T1000 (cell line): ENCODE results near the gene AHNAK2.
A peak's percentile ranks its signal among the peaks of the same experiment; 100 is the strongest.

Experiments
- DNase-seq: peaks from one replicate; lab custom pipeline; 2025; ENCODE audit warnings: mixed read lengths; lab: John Stamatoyannopoulos, UW

AHNAK2 gene

DNA sequence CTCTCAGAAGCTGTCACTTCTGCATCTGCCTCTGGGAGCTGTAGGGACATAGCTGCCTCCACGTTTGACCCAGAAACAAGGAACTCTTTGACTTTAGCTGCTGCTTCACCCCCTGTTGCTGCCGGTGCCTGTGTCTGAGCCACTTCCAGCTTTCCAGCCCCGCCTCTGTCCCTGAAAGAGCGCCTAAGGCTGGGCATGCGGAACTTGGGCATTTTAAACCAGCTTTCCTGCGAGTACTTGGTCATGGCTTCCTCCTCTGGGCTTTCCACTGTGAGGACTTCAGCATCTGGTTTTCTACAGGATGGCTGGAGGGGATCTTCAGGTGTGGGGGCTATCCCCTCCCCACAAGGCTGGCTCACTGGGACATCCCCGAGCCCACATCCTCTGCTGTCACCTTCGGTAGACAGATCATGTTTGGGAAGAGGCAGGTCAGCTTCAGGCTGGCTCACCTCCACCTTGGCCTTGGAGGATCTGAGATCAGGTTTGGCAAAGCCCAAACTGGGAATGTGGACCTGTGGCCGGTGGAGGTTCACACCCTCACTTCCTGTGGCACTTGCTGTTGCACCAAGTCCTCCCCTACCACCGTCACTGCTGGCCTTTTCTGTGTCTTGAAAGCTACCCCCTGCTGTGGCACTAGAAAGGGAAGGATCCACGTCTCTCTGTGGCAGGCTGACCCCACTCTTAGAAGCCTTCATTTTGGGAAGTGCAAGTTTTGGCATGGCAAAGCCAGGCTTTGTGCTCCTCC lies 38.3 kb downstream of the AHNAK2 start:
- DNase-seq, result no peak

GRCh38 chr14:104938960-104939359 lies 39.2 kb downstream of the AHNAK2 start:
- DNase-seq, result no peak

GRCh38 chr14:104938436-104938835 lies 39.7 kb downstream of the AHNAK2 start:
- DNase-seq, result no peak

DNA sequence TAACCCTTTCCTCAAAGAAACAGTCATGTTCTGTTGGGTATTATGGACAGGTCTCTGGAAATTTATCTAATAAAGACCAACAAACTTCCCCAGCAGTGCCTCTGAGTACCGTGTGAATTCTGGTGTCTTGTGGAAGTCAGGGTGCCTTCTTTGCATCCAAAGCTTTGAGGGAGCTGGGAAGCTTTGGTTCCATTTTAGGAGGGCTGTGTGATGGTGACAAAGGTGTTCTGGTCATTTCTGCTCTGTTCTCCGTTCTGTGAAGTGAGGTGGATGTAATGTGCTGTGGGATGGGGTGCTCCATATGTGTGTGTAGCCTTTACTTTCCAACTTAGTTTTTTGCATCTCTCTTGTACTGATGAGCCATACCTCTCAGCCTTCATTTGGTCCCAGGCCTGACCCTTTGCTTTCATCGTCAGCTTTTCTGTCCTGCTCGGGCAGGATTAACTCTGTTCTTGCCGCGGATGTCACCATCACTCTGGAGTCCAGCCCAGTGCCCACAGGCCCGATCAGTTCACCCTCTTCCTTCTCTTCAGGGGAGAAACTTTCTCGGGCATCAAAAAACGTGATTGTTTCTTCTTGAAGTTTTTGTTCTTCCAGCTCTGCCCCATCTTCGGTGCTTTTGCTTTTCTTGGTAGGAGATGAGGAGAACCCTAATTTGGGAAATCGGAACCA lies 40.3 kb downstream of the AHNAK2 start:
- no peak for DNase-seq

- no peak for DNase-seq
Observed at GRCh38 chr14:104937161-104937560, 41.0 kb downstream of the AHNAK2 start.

DNA sequence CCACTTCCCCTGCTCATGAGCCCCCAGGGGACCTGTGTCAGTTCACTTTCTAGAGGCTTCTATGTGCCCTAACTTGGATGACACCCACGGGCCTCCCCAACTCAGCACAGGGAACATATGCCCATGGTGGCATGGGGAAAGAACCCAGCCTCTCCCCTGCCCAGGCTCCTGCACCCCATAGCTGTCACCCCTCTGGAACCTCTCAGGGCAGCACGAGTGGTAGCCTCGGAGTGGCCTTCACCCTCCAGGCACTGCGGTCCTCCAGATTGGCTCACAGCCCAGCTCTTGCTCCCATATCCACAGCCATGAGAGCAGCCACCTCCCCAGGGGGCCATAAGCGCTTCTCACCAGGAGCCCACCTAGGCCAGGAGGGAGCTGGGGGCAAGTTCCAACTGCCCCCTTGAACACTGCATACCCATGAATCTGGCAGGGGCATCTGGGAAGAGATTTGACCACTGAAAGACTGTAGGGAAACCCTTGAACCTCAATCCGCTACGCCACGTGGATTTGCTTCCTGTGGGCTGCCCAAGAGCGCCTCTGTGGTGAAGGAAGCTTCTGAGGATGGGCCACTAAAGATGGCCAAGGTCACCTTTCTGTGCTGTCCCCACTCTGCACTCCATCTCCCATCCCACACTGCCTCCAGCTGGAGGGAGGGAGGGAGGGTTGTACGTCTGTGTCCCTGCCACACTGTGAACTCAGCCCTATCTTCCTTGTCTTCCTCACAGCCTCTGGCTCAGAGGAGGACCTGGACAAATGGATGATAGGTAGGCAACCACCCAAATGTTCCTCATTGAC lies 41.6 kb downstream of the AHNAK2 start:
- no peak for DNase-seq

DNA sequence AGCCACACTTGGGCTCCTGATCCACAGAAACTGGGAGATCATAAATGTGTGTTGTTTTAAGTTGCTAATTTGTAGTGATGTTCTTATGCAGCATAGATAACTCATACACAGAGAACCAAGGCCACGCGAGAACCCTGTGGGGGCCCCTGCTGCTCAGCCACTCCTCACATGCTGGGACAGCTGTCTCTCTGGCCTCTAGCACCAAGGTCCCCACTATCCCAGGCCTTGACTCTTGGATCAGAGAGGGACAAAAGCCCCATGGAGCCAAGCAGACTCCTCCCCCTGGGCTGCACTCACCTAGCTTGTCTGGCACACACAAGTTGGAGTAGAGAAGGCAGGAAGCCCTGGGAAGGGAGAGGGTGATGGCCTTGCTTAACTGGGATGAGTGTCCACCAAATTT lies 42.2 kb downstream of the AHNAK2 start:
- no peak for DNase-seq

- DNase-seq, result no peak
Observed at GRCh38 chr14:104935026-104935650, 43.0 kb downstream of the AHNAK2 start.

DNA sequence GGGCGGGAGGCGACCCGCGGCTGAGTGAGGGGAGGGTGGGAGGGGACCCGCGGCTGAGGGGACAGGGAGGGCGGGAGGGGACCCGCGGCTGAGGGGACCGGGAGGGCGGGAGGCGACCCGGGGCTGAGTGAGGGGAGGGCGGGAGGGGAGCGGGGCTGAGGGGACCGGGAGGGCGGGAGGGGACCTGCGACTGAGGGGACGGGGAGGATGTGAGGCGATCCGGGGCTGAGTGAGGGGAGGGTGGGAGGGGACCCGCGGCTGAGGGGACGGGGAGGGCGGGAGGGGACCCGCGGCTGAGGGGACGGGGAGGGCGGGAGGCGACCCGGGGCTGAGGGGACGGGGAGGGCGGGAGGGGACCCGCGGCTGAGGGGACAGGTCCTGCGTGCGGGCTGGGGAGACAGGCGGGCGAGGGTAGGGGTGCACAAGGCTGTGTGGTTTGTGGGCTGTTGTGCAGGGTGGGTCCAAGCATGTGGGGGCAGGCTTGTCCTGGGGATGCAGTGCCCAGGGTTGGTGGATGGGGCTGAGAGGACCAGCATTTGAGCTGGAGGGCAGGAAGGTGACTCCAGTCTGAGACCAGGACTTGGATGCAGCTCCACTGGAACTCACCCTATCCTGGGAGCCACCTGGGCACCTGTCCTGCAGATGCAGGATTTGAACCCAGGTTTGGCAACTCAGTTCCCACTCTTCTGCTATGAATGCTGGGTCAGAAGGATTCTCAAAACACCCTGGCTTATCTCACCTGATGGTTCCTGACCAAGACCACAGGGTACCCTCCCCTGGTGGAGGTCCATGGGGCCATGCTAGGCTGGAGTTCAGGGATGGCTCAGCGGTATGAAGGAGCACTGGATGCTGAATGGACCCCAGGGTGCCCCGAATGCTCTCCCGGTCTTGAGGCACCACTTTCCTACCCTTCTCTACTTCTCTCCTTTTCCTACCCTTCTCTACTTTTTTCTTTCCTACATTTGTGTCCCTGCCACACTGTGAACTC lies 44.1 kb downstream of the AHNAK2 start:
- no peak for DNase-seq

DNA sequence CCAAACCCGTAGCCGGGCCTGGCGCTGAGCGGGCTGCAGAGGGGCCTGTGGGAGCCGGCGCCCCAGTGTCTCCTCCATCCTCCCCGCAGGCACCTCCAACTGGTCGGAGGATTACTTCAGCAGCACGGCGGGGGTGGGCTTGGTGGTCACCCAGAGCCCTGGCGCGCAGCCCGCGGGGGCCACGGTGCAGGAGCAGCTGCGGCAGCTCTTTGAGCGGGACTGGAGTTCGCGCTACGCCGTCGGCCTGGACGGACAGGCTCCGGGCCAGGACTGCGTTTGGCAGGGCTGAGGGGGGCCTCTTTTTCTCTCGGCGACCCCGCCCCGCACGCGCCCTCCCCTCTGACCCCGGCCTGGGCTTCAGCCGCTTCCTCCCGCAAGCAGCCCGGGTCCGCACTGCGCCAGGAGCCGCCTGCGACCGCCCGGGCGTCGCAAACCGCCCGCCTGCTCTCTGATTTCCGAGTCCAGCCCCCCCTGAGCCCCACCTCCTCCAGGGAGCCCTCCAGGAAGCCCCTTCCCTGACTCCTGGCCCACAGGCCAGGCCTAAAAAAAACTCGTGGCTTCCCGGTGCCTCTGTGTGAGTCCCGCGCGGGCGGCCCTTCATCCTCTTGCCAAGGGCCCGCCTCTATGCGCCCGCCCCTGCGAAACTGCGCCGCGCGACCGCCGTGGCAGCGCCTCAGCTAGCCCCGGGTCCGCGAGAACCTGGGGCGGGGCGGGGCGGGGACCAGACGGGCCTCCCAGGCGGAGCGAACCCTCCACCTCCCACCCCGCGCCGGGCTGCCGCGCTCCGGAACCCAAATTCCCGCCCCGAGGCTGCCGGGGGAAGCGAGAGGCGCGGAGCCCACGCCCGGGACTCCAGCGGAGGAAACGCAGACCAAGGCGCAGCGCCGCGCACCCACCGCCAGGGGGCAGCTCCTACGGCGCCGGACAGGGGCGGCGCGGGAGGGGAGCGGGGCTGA lies 45.2 kb downstream of the AHNAK2 start:
- DNase-seq, result peak; percentile 81

DNA sequence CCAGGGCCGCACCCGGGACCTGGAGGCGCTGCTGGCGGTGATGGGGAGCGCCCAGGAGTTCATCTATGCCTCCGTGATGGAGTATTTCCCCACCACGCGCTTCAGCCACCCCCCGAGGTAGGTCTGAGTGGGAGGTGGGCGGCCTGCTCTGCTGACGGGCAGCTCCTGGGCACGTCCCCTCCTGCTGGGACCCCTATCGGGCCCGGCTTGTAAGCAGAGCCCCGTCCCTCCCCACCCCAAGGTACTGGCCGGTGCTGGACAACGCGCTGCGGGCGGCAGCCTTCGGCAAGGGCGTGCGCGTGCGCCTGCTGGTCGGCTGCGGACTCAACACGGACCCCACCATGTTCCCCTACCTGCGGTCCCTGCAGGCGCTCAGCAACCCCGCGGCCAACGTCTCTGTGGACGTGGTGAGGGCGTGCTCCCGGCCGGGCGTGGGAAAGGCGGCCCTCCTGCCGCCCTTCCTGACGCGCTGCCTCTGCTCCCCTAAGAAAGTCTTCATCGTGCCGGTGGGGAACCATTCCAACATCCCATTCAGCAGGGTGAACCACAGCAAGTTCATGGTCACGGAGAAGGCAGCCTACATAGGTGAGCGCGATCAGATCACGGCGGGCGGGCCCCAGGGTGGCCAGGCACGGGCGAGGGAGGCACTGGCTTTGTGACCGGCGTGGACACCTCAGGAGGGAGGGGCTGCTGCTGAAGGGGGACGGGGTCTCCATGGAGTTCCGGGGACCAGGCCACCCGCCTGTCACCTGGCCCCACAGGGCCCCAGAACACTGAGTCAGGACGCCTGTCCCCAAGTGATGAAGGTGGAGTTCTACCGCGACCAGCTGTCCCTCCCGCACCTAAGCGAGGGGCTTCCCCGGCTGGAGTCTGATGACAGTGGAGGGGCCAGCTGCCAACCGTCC lies 46.2 kb downstream of the AHNAK2 start:
- DNase-seq, result no peak

GRCh38 chr14:104931304-104931770 lies 46.8 kb downstream of the AHNAK2 start:
- no peak for DNase-seq

DNA sequence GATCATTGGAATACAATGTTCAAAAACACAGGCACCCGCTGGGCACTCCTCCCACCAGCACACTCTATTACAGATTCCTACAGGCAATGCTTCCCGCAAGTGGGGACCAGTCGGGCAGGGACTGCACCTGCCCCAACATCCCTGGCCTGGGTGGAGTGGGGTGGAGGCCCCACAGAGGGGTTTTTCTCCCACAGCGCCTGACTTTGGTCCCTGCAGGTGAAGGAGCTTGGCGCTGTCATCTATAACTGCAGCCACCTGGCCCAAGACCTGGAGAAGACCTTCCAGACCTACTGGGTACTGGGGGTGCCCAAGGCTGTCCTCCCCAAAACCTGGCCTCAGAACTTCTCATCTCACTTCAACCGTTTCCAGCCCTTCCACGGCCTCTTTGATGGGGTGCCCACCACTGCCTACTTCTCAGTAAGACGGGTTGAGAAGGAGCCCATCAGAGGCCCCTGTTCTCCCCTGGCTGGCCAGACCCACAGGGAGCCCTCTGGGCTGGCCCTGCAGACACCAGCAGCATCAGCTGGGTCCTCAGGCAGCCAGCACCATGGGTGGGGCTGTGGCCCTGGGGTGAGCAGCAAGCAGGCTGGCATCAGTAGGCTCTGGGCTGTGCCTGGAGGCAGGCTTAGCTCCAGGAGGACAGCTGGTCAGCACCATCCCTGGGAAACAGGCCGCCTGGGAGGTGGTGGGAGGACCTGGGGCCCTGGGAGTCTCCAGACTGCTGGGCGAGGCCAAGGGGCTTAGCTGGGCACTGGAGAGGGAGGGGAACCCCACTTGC lies 47.5 kb downstream of the AHNAK2 start:
- DNase-seq, result no peak

DNA sequence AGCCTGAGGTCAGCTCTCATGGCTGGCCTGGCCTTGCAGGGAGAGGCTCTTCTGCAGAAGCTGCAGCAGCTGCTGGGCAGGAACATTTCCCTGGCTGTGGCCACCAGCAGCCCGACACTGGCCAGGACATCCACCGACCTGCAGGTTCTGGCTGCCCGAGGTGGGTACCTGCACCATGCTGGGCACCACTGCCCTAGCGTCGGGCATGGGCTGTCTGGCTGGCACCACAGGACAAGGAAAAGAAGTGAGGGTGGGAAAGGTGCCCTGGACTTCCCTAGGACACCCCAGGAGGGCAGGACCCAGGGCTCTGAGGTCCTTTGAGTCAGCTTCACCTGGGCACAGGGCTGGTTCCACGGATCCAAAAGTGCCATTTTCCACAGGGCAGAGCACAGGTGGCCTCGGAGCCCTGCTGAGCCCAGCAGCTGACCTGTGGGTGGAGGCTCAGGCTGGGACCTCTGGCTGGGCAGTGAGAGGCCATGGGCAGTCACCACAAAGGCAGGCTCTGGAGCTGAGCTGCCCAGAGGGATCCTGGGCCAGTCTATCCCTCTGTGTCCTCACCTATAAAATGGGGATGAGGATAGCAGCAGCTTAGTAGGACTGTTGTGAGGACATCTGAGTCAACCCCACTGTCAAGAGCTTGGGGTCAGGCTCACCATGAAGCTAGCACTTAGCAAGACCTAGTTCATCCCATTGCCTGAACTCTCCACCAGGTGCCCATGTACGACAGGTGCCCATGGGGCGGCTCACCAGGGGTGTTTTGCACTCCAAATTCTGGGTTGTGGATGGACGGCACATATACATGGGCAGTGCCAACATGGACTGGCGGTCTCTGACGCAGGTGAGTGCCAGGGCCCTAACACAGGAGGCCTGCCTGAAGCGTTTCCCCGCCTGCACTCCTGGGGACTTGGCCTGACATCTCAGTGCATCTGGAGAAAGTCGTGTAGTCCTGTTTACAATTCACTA lies 48.6 kb downstream of the AHNAK2 start:
- no peak for DNase-seq

DNA sequence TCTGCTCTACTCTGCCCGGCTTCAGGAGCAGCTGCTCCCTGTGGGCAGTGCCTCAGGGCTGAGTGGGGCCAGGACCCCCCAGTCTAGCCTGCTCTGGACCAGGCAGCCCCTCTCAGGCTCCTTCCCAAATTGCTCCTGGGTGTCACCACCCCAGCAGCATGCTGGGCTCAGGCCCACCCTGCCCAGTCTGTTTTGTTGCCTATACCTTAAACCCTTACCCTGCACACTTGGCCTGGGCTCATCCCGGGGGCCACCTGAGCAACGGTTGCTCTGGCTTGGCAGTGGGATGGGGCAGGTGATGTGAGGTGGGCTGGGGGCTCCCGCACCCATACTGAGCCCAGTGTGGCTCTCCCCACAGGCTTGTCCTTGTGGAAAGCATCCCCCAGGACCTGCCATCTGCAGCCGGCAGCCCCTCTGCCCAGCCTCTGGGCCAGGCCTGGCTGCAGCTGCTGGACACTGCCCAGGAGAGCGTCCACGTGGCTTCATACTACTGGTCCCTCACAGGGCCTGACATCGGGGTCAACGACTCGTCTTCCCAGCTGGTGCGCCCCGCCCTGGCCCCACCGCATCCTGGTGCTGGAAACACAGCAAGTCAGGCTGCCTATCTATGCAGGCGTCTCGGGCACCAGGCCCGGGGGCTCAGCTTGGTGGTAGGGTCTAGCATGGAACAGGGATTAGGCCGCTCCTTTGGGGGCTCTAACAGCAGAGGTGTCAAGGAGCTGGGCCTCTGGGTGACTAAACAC lies 49.6 kb downstream of the AHNAK2 start:
- no peak for DNase-seq

- DNase-seq, result no peak
Observed at GRCh38 chr14:104927901-104928300, 50.3 kb downstream of the AHNAK2 start.
